HepG2 (cell line): ENCODE measurements around the gene ADAMTS4. TPM values are rescaled to one million over a fixed set of nuclear protein-coding genes. Genes with fewer than 3 reads are reported as not detected.

ENCODE experiments used
- ARID2 ChIP-seq: sonication (generic); formaldehyde crosslinking; IDR thresholded peaks from 2 replicates; pipeline ENCODE4 v1.8.1; 2022; ENCODE audit warnings: mild to moderate bottlenecking, missing genetic modification reagents, borderline replicate concordance
- ATF6 ChIP-seq: sonication (generic); formaldehyde crosslinking; conservative IDR thresholded peaks from 2 replicates; pipeline ENCODE4 v1.4.0; 2020; ENCODE audit warnings: missing genetic modification reagents
- HMG20A ChIP-seq: IDR thresholded peaks from 2 replicates; pipeline ENCODE4 v1.6.1; 2016; ENCODE audit warnings: borderline replicate concordance
- ONECUT2 ChIP-seq: sonication (generic); formaldehyde crosslinking; IDR thresholded peaks from 2 replicates; pipeline ENCODE4 v1.4.0; 2020; ENCODE audit warnings: missing genetic modification reagents
- RBAK ChIP-seq: sonication (generic); formaldehyde crosslinking; IDR thresholded peaks from 2 replicates; pipeline ENCODE4 v1.5.1; 2020; ENCODE audit warnings: mild to moderate bottlenecking, missing genetic modification reagents
- TCF12 ChIP-seq, 2 experiments: fragments of 450-650 bp in 1 of 2; sonication (generic) in 1 of 2; formaldehyde crosslinking in 1 of 2; IDR thresholded peaks; 2 replicates each; pipeline versions ENCODE4 v1.6.1 to v1.8.0; 2017 to 2022; ENCODE audit warnings: antibody characterized with exemption in 1 of 2, mild to moderate bottlenecking in 1 of 2, missing genetic modification reagents in 1 of 2, moderate library complexity in 1 of 2
- XRCC5 ChIP-seq: fragments of 200-400 bp; formaldehyde crosslinking; optimal IDR thresholded peaks from 2 replicates; pipeline ENCODE3; 2017; ENCODE audit warnings: mild to moderate bottlenecking, low read length
- ZIK1 ChIP-seq: sonication (generic); formaldehyde crosslinking; IDR thresholded peaks from 2 replicates; pipeline ENCODE4 v1.5.0; 2020; ENCODE audit warnings: mild to moderate bottlenecking, low read depth, missing genetic modification reagents, borderline replicate concordance
- ZNF296 ChIP-seq: sonication (generic); formaldehyde crosslinking; conservative IDR thresholded peaks from 2 replicates; pipeline ENCODE4 v1.5.0; 2020; ENCODE audit warnings: mild to moderate bottlenecking, missing genetic modification reagents
- ZNF367 ChIP-seq: sonication (generic); formaldehyde crosslinking; IDR thresholded peaks from 2 replicates; pipeline ENCODE4 v1.4.0; 2020; ENCODE audit warnings: missing genetic modification reagents, borderline replicate concordance
- ZNF451 ChIP-seq: sonication (generic); formaldehyde crosslinking; IDR thresholded peaks from 2 replicates; pipeline ENCODE4 v1.5.0; 2020; ENCODE audit warnings: mild to moderate bottlenecking, missing genetic modification reagents
- ZNF574 ChIP-seq: sonication (generic); formaldehyde crosslinking; IDR thresholded peaks from 2 replicates; pipeline ENCODE4 v1.4.0; 2020; ENCODE audit warnings: missing genetic modification reagents
- ZNF580 ChIP-seq: IDR thresholded peaks from 2 replicates; pipeline ENCODE4 v1.6.1; 2016; ENCODE audit warnings: low read depth, borderline replicate concordance
- ZNF770 ChIP-seq: sonication (generic); formaldehyde crosslinking; IDR thresholded peaks from 2 replicates; pipeline ENCODE4 v1.5.0; 2020; ENCODE audit warnings: mild to moderate bottlenecking, missing genetic modification reagents
- polyA plus RNA-seq, 8 experiments: library from polyadenylated mRNA; depleted of rRNA in 3 of 8; stranded (reverse) in 7 of 8; unstranded in 1 of 8; fragments of >200 nt; fragmentation: Illumina TruSeq in 4 of 8; extraction: Trizol in 4 of 8; gene quantifications; 2 replicates each; pipeline versions ENCODE4 v1.2.1 to v1.2.3, GENCODE V29; 2011 to 2016; ENCODE audit warnings: low read depth in 4 of 8, missing spikeins in 1 of 8, mixed read lengths in 1 of 8; ENCODE audit not compliant: insufficient read depth in 1 of 8
- total RNA-seq, 5 experiments: library from RNA; depleted of rRNA; stranded (reverse); fragments of >200 nt; fragmentation: Illumina TruSeq; extraction: Trizol; gene quantifications; 2 replicates each; pipeline ENCODE4 v1.2.3, GENCODE V29; 2016; ENCODE audit warnings: low read depth in 1 of 5
- TF ChIP-seq, protein P1 (sequence below): sonication (generic); formaldehyde crosslinking; IDR thresholded peaks from 2 replicates; pipeline ENCODE4 v1.5.0; 2020; ENCODE audit warnings: mild to moderate bottlenecking, missing genetic modification reagents, borderline replicate concordance
- TF ChIP-seq, protein P2 (sequence below): fragments of 450-650 bp; IDR thresholded peaks from 2 replicates; pipeline ENCODE4 v1.6.1; 2016

ADAMTS4 gene
- total and polyA plus RNA-seq, 2 of the 13 experiments (the other 11 are each of a cell fraction or from before 2014, with no cell fraction given), result 0.51 to 1.7 TPM

DNA sequence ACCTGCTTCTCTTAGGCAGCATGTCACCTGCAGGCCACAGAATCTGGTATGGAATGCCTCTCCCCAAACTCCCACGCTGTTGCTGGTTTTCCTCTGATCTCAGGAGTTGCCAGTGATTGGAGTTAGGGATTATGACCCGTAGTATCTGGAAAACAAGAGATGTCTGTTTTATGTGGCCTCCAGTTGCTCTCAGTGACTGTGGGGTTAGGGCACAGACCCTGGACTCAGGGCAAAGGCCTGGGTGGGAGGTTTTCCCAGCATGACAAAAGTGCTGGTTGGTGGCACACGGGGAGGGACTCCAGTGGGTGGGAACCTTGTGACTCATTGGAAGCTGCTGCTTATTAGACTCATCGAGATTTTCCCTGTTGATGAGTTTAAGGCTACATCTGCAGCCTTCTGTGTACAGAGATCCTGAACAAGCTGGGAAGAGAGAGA is 39.2 kb upstream of the ADAMTS4 start, which contains the start of gene NR1I3 (continued):
- TF ChIP-seq ATF6 (CRISPR knock-in tag), result no peak
- TF ChIP-seq, protein P1, sequence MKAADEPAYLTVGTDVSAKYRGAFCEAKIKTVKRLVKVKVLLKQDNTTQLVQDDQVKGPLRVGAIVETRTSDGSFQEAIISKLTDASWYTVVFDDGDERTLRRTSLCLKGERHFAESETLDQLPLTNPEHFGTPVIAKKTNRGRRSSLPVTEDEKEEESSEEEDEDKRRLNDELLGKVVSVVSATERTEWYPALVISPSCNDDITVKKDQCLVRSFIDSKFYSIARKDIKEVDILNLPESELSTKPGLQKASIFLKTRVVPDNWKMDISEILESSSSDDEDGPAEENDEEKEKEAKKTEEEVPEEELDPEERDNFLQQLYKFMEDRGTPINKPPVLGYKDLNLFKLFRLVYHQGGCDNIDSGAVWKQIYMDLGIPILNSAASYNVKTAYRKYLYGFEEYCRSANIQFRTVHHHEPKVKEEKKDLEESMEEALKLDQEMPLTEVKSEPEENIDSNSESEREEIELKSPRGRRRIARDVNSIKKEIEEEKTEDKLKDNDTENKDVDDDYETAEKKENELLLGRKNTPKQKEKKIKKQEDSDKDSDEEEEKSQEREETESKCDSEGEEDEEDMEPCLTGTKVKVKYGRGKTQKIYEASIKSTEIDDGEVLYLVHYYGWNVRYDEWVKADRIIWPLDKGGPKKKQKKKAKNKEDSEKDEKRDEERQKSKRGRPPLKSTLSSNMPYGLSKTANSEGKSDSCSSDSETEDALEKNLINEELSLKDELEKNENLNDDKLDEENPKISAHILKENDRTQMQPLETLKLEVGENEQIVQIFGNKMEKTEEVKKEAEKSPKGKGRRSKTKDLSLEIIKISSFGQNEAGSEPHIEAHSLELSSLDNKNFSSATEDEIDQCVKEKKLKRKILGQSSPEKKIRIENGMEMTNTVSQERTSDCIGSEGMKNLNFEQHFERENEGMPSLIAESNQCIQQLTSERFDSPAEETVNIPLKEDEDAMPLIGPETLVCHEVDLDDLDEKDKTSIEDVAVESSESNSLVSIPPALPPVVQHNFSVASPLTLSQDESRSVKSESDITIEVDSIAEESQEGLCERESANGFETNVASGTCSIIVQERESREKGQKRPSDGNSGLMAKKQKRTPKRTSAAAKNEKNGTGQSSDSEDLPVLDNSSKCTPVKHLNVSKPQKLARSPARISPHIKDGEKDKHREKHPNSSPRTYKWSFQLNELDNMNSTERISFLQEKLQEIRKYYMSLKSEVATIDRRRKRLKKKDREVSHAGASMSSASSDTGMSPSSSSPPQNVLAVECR (CRISPR knock-in tag), result no peak; the same call in 1 of the 2 replicates
- peak; percentile 19 for TF ChIP-seq XRCC5
- TF ChIP-seq ARID2 (CRISPR knock-in tag), result no peak
- TF ChIP-seq ZNF580 (CRISPR knock-in tag), result no peak; the same call in 1 of the 2 replicates
- no peak for TF ChIP-seq ONECUT2 (CRISPR knock-in tag)
- peak; percentile 71; the same call in 1 of the 2 replicates for TF ChIP-seq HMG20A (CRISPR knock-in tag)
- no peak for TF ChIP-seq ZNF367 (CRISPR knock-in tag)
- no peak for TF ChIP-seq TCF12 (IDR thresholded peaks at IDR 0.05)
- no peak for TF ChIP-seq TCF12 (CRISPR knock-in tag; IDR thresholded peaks at IDR 0.05)
- TF ChIP-seq, protein P2, sequence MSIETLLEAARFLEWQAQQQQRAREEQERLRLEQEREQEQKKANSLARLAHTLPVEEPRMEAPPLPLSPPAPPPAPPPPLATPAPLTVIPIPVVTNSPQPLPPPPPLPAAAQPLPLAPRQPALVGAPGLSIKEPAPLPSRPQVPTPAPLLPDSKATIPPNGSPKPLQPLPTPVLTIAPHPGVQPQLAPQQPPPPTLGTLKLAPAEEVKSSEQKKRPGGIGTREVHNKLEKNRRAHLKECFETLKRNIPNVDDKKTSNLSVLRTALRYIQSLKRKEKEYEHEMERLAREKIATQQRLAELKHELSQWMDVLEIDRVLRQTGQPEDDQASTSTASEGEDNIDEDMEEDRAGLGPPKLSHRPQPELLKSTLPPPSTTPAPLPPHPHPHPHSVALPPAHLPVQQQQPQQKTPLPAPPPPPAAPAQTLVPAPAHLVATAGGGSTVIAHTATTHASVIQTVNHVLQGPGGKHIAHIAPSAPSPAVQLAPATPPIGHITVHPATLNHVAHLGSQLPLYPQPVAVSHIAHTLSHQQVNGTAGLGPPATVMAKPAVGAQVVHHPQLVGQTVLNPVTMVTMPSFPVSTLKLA, result no peak
- TF ChIP-seq ZNF296 (CRISPR knock-in tag), result no peak
- no peak for TF ChIP-seq ZNF574 (CRISPR knock-in tag)
- no peak for TF ChIP-seq RBAK (CRISPR knock-in tag)
- no peak for TF ChIP-seq ZNF451 (CRISPR knock-in tag)
- no peak for TF ChIP-seq ZNF770 (CRISPR knock-in tag)
- no peak for TF ChIP-seq ZIK1
